ENCODE data around the gene KANK4.

KANK4 gene

DNA sequence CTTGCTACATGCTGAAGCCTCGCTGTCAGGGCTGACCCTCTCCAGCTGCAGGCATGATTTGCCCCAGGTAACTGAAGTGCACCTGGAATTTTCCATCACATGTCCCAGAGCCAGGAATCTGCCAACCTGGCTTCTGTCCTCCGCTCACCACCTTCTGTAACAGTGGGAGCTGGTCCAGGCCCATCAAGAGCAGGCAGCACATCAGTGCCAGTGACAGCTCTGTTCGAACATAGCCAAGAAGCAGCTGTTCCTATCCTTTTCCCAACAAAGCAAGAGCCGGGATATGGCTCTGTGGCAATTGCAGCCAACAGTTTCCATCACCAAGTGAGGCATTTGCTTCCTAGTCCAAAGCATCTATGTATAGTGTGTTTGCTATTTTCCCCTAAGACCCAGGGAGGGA, 42.2 kb upstream of the KANK4 start:
- H3K4me3 ChIP-seq (ENCODE audit: low read depth, low read length): no peak overlapping the region
- TF ChIP-seq, protein P1, sequence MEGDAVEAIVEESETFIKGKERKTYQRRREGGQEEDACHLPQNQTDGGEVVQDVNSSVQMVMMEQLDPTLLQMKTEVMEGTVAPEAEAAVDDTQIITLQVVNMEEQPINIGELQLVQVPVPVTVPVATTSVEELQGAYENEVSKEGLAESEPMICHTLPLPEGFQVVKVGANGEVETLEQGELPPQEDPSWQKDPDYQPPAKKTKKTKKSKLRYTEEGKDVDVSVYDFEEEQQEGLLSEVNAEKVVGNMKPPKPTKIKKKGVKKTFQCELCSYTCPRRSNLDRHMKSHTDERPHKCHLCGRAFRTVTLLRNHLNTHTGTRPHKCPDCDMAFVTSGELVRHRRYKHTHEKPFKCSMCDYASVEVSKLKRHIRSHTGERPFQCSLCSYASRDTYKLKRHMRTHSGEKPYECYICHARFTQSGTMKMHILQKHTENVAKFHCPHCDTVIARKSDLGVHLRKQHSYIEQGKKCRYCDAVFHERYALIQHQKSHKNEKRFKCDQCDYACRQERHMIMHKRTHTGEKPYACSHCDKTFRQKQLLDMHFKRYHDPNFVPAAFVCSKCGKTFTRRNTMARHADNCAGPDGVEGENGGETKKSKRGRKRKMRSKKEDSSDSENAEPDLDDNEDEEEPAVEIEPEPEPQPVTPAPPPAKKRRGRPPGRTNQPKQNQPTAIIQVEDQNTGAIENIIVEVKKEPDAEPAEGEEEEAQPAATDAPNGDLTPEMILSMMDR (conservative IDR thresholded peaks at IDR 0.05; ENCODE audit: low read depth, low read length): no peak
- no peak for DNase-seq (ENCODE audit: low read depth)

DNA sequence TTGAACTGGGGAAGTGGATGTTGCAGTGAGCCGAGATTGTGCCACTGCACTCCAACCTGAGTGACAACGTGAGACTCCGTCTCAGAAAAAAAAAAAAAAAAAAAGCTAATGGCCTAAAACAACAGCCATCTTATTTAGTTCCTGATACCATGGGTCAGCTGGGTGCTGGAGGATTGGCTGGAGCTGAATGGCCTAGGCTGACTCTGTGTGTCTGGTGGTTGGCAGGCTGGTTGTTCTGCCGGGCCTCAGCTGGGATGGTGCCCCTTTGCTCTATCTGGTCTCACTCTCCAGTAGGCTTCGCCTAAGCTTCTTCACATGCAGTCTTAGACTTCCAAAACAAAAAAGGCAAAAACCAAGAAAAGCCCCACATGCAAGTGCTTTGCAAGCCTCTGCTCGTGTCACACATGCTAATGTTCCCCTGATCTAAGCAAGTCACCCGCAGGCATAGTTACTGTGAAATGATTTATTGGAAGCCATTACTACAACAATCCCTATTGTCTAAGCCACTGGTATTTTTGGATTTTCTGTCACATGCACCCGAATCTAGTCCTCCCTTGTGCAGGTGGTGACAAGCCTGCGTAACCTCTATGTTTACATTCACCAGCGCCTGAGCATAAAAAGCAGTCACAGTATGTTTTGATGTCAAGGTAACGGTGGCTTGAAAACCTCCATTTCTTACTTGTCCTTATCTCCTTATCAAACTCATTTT, 39.6 kb upstream of the KANK4 start:
- DNase-seq (ENCODE audit: low read depth): no peak
- TF ChIP-seq, protein P1 (conservative IDR thresholded peaks at IDR 0.05; ENCODE audit: low read depth, low read length): no peak
- H3K4me3 ChIP-seq (ENCODE audit: low read depth, low read length): no peak overlapping the region

DNA sequence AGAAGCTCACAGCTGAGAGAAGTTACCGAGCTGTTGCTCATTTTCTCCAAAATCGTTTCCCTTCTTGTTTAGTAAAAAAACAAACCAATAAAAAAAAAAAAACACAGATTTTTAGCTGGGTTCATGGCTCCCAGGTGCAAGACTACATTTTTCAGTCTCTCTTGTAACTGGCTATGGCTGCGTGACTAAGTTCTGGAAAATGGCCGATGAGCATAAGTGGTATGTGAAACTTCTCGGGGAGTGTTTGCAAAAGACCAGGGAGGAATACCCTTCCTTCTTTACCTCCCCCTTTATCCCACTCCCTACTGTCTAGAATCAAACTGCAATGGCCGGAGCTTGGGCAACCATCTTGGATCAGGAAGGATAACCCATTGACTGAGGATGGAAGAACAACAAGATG, 38.7 kb upstream of the KANK4 start:
- DNase-seq (ENCODE audit: low read depth): no peak
- H3K4me3 ChIP-seq (ENCODE audit: low read depth, low read length): no peak overlapping the region
- TF ChIP-seq, protein P1 (conservative IDR thresholded peaks at IDR 0.05; ENCODE audit: low read depth, low read length): no peak

DNA sequence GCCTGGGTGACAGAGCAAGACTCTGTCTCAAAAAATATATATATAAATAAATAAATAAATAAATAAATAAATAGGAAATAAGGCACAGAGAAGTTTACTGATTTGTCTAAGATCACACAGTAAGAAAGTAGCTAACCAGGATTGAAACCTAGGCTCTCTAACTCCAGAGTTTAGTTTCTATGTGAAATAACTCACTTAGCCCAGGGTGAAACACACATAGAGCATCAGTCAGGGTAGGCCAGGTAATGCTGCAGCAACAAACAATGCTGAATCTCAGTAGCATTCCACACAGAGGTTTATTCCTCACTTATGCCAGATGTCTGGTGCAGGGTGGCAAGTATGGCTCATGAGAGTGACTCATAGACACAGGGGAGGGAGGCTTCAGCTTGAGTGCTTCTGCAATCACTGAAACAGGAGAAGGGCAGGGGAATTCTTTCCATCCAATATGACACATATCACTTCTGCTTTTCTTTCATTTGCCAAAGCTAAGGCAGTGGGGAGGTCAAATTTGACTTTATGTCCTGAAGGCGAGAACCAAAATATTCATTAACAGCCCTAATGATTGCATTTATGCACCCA, 37.1 kb upstream of the KANK4 start:
- peak; percentile 84 for DNase-seq (ENCODE audit: low read depth)
- TF ChIP-seq, protein P1 (conservative IDR thresholded peaks at IDR 0.05; ENCODE audit: low read depth, low read length): no peak
- H3K4me3 ChIP-seq (ENCODE audit: low read depth, low read length): no peak overlapping the region

DNA sequence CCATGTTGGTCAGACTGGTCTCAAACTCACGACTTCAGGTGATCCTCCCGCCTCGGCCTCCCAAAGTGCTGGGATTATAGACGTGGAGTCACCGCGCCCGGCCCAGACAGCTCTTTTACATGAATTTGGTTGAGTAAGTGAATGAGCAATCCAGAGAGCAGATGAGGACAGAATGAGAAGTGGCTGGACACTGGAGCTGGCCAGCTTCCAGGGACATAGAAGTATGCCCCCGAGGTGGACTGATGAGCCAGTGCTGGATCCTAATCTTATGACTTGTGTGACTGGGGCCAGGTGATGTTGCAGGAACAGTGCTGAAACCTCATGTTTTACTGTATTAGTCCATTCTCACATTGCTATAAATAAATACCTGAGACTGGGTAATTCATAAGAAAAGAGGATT, 35.9 kb upstream of the KANK4 start:
- TF ChIP-seq, protein P1 (conservative IDR thresholded peaks at IDR 0.05; ENCODE audit: low read depth, low read length): no peak
- no peak overlapping the region for H3K4me3 ChIP-seq (ENCODE audit: low read depth, low read length)
- no peak for DNase-seq (ENCODE audit: low read depth)

DNA sequence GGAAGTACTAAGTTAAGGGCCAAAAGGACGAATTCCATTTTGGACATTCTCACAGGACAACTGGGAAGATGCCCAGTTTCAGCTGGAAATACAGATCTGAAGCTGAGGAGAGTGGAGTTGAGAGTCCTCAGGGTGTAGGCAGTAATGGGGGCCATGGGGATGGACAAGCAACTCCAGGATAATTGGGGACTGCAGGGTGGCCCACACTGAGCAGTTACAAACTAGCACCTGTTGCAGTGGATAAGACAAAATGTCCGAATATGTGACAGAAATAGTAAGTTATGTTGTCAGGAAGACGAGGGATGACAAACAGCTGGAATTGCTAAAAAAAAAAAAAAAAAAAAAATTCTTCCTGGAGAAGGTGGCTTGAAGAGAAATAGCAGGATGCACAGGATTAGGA, 34.6 kb upstream of the KANK4 start:
- TF ChIP-seq, protein P1 (conservative IDR thresholded peaks at IDR 0.05; ENCODE audit: low read depth, low read length): no peak
- no peak overlapping the region for H3K4me3 ChIP-seq (ENCODE audit: low read depth, low read length)
- no peak for DNase-seq (ENCODE audit: low read depth)

DNA sequence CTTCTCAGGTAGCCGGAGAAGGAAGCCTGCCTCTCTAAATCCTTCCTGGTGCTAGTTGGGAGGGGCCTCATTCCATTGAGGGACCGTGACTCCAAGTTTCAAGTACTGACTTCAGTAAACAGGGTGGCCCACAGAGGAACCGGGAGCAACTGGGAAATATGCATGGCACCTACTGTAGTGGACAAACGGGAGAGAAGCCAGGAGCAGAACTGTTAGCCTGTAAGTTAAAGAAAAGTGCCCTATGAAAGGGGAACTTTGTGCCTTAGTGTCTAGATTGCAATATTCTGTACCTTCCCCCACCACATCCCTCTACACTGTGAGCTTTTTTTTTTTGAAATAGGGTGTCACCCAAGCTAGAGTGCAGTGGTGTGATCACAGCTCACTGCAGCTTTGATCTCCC, 33.2 kb upstream of the KANK4 start:
- DNase-seq (ENCODE audit: low read depth): no peak
- H3K4me3 ChIP-seq (ENCODE audit: low read depth, low read length): no peak overlapping the region
- TF ChIP-seq, protein P1 (conservative IDR thresholded peaks at IDR 0.05; ENCODE audit: low read depth, low read length): no peak
